Activated naive CD8-positive, alpha-beta T cell (primary cell): ENCODE measurements around the gene RSBN1L.
A peak's percentile ranks its signal among the peaks of the same experiment; 100 is the strongest.

Source experiments
- H3K27ac Mint-ChIP-seq: one replicate; pipeline ENCODE4 v1.8.0; 2021; ENCODE audit warnings: mixed read lengths
- H3K27me3 Mint-ChIP-seq: one replicate; pipeline ENCODE4 v1.8.0; 2021; ENCODE audit warnings: mixed read lengths
- H3K36me3 Mint-ChIP-seq: one replicate; pipeline ENCODE4 v1.8.0; 2021; ENCODE audit warnings: mixed read lengths
- H3K4me1 Mint-ChIP-seq: one replicate; pipeline ENCODE4 v1.8.0; 2021; ENCODE audit warnings: low read depth, mixed read lengths
- H3K4me3 Mint-ChIP-seq: one replicate; pipeline ENCODE4 v1.8.0; 2021; ENCODE audit warnings: mild to moderate bottlenecking, mixed read lengths
- H3K9me3 Mint-ChIP-seq: one replicate; pipeline ENCODE4 v1.8.0; 2021; ENCODE audit warnings: low read depth, mixed read lengths

The RSBN1L gene

GRCh38 chr7:77667459-77668086, 28.7 kb upstream of the RSBN1L start:
- Mint-ChIP-seq H3K4me3 (no peak overlapping the region), H3K4me1 (no peaks in the 10 kb centered on the region), H3K27ac (no peak overlapping the region), H3K27me3 (no peaks in the 10 kb centered on the region), H3K36me3 (no peaks in the 10 kb centered on the region), H3K9me3 (no peaks in the 10 kb centered on the region)

DNA sequence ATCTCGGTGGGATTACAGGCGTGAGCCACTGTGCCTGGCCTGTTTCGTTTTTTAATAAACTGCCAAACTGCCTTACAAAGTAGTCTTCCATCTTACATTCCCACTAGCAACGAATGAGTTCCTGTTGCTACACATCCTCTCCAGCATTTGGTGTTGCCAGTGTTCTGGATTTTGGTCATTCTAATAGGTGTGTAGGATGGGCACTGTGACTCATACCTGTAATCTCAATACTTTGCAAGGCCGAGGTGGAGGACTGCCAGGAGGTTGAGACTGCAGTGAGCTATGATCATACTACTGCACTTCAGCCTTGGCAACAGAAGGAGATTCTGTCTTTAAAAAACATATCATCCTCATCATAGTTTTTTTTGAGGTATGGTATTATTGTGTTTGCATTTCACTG, 21.4 kb upstream of the RSBN1L start:
- no peak overlapping the region for H3K27ac Mint-ChIP-seq
- H3K4me1 Mint-ChIP-seq, result no peaks in the 10 kb centered on the region
- no peak overlapping the region for H3K4me3 Mint-ChIP-seq
- H3K36me3 Mint-ChIP-seq, result peaks cover 3% of the 10 kb centered on the region
- H3K9me3 Mint-ChIP-seq, result no peaks in the 10 kb centered on the region
- no peaks in the 10 kb centered on the region for H3K27me3 Mint-ChIP-seq

DNA sequence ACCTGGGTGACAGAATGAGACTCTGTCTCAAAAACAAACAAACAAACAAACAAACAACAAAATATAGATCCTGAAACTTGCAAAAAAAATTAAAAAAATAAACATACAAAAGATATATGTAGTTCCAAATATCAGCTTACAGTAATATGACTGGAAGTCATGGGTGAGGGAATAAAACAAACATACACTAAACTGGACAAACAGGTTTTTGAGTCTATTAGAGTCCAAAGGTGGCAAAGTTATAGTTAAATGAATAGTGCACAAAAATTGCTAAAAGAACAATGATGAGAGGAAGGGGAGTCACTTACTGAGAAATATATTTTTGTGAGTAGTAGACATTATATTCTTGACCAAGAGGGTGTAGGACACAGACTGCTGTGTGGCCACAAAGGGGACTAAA, 16.7 kb upstream of the RSBN1L start:
- no peak overlapping the region for H3K4me3 Mint-ChIP-seq
- H3K4me1 Mint-ChIP-seq, result no peaks in the 10 kb centered on the region
- no peak overlapping the region for H3K27ac Mint-ChIP-seq
- peaks cover 16% of the 10 kb centered on the region for H3K36me3 Mint-ChIP-seq
- H3K9me3 Mint-ChIP-seq, result no peaks in the 10 kb centered on the region
- H3K27me3 Mint-ChIP-seq, result no peaks in the 10 kb centered on the region

DNA sequence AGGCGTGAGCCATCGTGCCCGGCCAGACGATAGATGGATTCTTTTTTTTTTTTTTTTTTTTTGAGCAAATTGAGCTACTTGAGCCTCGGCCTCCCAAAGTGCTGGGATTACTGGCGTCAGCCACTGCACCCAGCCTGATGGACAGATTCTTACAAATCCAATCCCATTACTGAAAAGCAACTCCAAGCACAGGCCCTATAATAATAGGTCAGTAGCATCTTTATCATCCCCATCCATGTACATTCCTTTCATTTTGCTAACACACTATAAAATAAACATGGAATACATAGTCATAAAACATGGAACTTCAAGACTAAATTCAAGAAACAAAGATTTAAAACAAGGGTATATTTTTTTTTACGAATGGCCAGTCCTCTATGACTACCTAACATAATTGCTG, 16.0 kb upstream of the RSBN1L start:
- Mint-ChIP-seq H3K4me3 (no peak overlapping the region), H3K9me3 (no peaks in the 10 kb centered on the region), H3K36me3 (peaks cover 16% of the 10 kb centered on the region), H3K4me1 (peaks cover under 1% of the 10 kb centered on the region), H3K27ac (no peak overlapping the region), H3K27me3 (no peaks in the 10 kb centered on the region)

DNA sequence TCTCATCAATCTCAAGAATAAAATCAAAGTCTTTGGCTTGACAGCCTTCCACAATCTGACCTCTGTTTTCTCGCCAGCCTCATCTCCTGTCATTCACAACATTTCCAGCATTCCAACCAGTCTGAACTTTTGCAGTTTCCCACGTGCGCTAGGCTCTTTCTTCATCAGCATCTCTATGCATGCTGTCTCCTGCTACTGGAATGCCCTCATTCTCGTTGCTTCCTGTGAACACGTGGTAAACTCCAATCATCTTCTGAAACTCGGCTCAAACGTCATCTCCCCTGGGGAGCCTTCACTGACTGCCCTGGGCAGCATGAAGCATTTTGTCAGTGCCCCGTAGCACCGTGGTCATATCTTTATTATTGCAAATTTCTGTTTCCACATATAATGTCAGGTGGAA, 12.2 kb upstream of the RSBN1L start:
- H3K4me1 Mint-ChIP-seq, result peaks cover 24% of the 10 kb centered on the region
- peaks cover 18% of the 10 kb centered on the region for H3K36me3 Mint-ChIP-seq
- no peak overlapping the region for H3K4me3 Mint-ChIP-seq
- no peak overlapping the region for H3K27ac Mint-ChIP-seq
- no peaks in the 10 kb centered on the region for H3K9me3 Mint-ChIP-seq
- H3K27me3 Mint-ChIP-seq, result no peaks in the 10 kb centered on the region

GRCh38 chr7:77685233-77685632, 11.0 kb upstream of the RSBN1L start:
- Mint-ChIP-seq H3K4me3 (no peak overlapping the region), H3K9me3 (no peaks in the 10 kb centered on the region), H3K27ac (no peak overlapping the region), H3K36me3 (peaks cover 15% of the 10 kb centered on the region), H3K27me3 (no peaks in the 10 kb centered on the region), H3K4me1 (peaks cover 25% of the 10 kb centered on the region)

GRCh38 chr7:77687100-77687746, 9.0 kb upstream of the RSBN1L start:
- Mint-ChIP-seq H3K27me3 (no peaks in the 10 kb centered on the region), H3K4me1 (peaks cover 32% of the 10 kb centered on the region), H3K9me3 (no peaks in the 10 kb centered on the region), H3K36me3 (peaks cover 13% of the 10 kb centered on the region), H3K27ac (peak overlapping the region; percentile 67), H3K4me3 (peak overlapping the region; percentile 3)

GRCh38 chr7:77687747-77688144, 8.5 kb upstream of the RSBN1L start:
- peak overlapping the region; percentile 3 for H3K4me3 Mint-ChIP-seq
- peaks cover 11% of the 10 kb centered on the region for H3K36me3 Mint-ChIP-seq
- H3K9me3 Mint-ChIP-seq, result no peaks in the 10 kb centered on the region
- H3K27me3 Mint-ChIP-seq, result no peaks in the 10 kb centered on the region
- H3K27ac Mint-ChIP-seq, result peak overlapping the region; percentile 67
- peaks cover 34% of the 10 kb centered on the region for H3K4me1 Mint-ChIP-seq

DNA sequence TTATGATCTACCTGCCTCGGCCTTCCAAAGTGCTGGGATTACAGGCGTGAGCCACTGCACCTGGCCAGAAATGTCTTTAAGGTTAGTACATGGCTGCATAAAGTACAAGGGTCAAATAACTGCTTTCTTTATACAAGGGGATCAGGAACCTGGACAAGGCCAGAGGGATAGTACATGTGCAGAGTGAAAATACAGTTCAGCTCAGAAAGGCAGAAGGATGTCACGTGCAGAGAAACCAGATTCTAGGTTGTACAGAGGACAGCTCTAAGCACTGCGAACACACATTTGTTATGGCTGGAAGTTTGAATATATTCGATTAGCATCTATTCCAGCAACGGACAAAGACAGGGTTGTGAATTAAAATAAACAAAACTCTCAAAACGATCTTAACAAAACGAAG, 6.0 kb upstream of the RSBN1L start:
- peaks cover 46% of the 10 kb centered on the region for H3K4me1 Mint-ChIP-seq
- H3K27ac Mint-ChIP-seq, result no peak overlapping the region
- H3K9me3 Mint-ChIP-seq, result no peaks in the 10 kb centered on the region
- H3K36me3 Mint-ChIP-seq, result peaks cover 4% of the 10 kb centered on the region
- no peaks in the 10 kb centered on the region for H3K27me3 Mint-ChIP-seq
- no peak overlapping the region for H3K4me3 Mint-ChIP-seq

DNA sequence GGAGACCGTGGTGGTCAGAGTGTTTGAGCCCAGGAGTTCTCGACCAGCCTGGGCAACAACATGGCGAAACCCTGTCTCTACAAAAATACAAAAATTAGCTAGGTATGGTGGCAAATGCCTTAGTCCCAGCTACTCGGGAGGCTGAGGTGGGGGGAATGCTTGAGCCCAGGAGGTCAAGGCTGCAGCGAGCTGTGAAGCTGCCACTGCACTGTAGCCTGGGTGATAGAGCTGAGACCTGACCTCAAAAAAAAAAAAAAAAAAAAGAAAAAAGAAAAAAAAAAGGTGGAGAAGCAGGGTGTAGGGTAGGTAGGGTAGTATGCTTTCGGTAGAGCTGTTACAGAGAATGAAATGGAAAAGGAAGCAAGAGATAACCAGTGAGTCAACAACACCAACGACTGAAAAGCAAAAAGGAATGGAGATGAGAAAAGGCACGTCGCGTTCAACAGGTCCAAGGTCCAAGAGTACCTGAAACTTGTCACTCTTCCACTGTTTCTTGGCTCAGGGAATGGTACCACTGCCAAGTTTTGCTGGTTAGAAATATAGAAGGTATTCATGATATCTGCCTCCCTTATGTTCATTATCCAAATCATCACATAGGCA, 4.3 kb upstream of the RSBN1L start:
- Mint-ChIP-seq H3K4me3 (no peak overlapping the region), H3K4me1 (peaks cover 42% of the 10 kb centered on the region), H3K27ac (no peak overlapping the region), H3K36me3 (peaks cover 4% of the 10 kb centered on the region), H3K9me3 (no peaks in the 10 kb centered on the region), H3K27me3 (no peaks in the 10 kb centered on the region)

- Mint-ChIP-seq H3K27ac (no peak overlapping the region), H3K4me1 (peaks cover 39% of the 10 kb centered on the region), H3K4me3 (peak overlapping the region; percentile 64), H3K36me3 (peaks cover 2% of the 10 kb centered on the region), H3K27me3 (no peaks in the 10 kb centered on the region), H3K9me3 (no peaks in the 10 kb centered on the region)
Observed at GRCh38 chr7:77693830-77694583, 2.3 kb upstream of the RSBN1L start.

DNA sequence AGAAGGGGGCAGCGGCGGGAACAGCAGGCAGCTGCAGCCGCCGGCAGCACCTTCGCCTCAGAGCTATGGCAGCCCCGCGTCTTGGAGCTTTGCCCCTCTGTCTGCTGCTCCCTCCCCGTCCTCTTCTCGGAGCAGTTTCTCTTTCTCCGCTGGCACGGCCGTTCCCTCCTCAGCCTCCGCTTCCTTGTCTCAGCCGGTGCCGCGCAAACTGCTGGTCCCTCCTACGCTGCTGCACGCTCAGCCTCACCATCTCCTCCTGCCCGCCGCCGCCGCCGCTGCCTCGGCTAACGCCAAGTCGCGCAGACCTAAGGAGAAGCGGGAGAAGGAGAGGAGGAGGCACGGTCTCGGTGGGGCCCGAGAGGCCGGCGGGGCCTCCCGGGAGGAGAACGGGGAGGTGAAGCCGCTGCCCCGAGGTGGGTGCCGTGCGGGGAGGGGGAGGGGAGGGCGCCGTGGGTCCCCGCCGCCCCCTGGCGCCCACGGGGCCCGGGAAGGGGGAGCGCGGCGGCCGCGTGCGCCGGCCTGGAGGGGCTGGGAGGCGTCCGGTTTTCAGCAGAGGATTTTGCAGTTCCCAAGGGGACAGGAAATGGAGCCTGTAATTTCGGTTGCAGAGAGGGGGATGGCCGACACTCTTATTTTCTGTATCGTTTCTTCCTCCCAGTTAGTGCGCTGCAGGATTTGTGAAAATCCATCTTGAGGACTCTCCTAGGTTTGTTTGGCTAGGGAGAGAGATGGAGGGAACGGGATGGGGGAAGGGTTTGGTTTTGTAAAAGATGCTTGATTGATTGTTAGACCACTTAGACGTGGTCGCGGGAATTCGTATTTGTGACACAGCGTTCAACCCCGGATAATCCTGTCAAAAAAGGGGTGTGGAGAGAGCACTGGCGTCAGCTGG, 630 bp downstream of the RSBN1L start:
- Mint-ChIP-seq H3K36me3 (peaks cover 5% of the 10 kb centered on the region), H3K4me1 (peaks cover 52% of the 10 kb centered on the region), H3K27me3 (no peaks in the 10 kb centered on the region), H3K9me3 (no peaks in the 10 kb centered on the region), H3K27ac (peak overlapping the region; percentile 96), H3K4me3 (peak overlapping the region; percentile 99)

DNA sequence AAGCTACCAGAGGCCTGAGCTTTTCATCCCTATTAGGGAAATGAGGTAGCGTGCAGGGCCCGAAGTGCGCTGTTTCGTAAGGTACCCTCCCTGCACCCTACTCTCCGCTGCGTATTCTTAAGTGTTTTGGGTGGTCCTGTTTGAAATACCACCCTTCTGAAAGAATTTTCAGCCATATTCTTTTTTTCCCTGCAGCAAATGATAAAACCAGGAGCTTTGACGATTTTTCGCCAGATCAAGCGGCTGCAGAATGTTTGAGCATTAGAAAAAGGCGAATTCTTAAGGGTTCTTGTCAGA, 1.2 kb downstream of the RSBN1L start:
- Mint-ChIP-seq H3K4me1 (peaks cover 56% of the 10 kb centered on the region), H3K36me3 (peaks cover 3% of the 10 kb centered on the region), H3K27me3 (no peaks in the 10 kb centered on the region), H3K4me3 (peak overlapping the region; percentile 99), H3K9me3 (no peaks in the 10 kb centered on the region), H3K27ac (peak overlapping the region; percentile 96)

GRCh38 chr7:77698042-77698625, 1.9 kb downstream of the RSBN1L start:
- Mint-ChIP-seq H3K4me3 (peak overlapping the region; percentile 99), H3K27ac (peak overlapping the region; percentile 96), H3K27me3 (no peaks in the 10 kb centered on the region), H3K9me3 (no peaks in the 10 kb centered on the region), H3K4me1 (peaks cover 62% of the 10 kb centered on the region), H3K36me3 (peaks cover 4% of the 10 kb centered on the region)
